Common myeloid progenitor, CD34-positive (primary cell): ENCODE results near the gene TARS2. TPM values are rescaled to one million over a fixed set of nuclear protein-coding genes. Genes with fewer than 3 reads are reported as not detected.

Experiments
- CTCF ChIA-PET: fragments of 350-600 bp; sonication (Branson Sonifier 250); formaldehyde crosslinking; loops from one replicate; lab custom pipeline; 2021; ENCODE audit warnings: antibody characterized with exemption; lab: Charles Lee
- POLR2A ChIA-PET: fragments of 350-600 bp; sonication (Branson Sonifier 250); formaldehyde crosslinking; loops from one replicate; lab custom pipeline; 2021; ENCODE audit warnings: antibody characterized with exemption; lab: Charles Lee
- DNase-seq, 3 donors: peaks; one replicate each; pipeline versions ENCODE4 v3.0.0 to v3.0.0-alpha.2; 2013
- H3K27ac ChIP-seq, 2 experiments: 1 replicate in 1 of 2; 2 replicates in 1 of 2; pipeline ENCODE4 v1.7.0; 2013; ENCODE audit warnings: inconsistent platforms in 2 of 2, low read length in 2 of 2, mild to moderate bottlenecking in 2 of 2, low read depth in 1 of 2, moderate library complexity in 1 of 2; ENCODE audit not compliant: severe bottlenecking in 2 of 2, insufficient read depth in 1 of 2, poor library complexity in 1 of 2
- H3K27me3 ChIP-seq, 5 experiments: replicated peaks in 2 of 5; 1 replicate in 3 of 5; 2 replicates in 2 of 5; pipeline versions ENCODE4 v1.6.1 to v1.7.0; 2013; ENCODE audit warnings: low read length in 4 of 5, mild to moderate bottlenecking in 2 of 5, moderate library complexity in 2 of 5, inconsistent platforms in 1 of 5; ENCODE audit not compliant: insufficient read depth in 5 of 5, control insufficient read depth in 4 of 5
- H3K36me3 ChIP-seq, 4 experiments: 1 replicate in 2 of 4; 2 replicates in 2 of 4; pipeline versions ENCODE4 v1.6.1 to v1.7.0; 2013; ENCODE audit warnings: low read length in 3 of 4, control low read depth in 1 of 4, mild to moderate bottlenecking in 1 of 4; ENCODE audit not compliant: control insufficient read depth in 4 of 4, insufficient read depth in 4 of 4
- H3K4me1 ChIP-seq, 4 experiments: 1 replicate in 3 of 4; 2 replicates in 1 of 4; pipeline versions ENCODE4 v1.6.1 to v1.7.1; 2013; ENCODE audit warnings: low read length in 3 of 4, mild to moderate bottlenecking in 3 of 4, control low read depth in 1 of 4, inconsistent platforms in 1 of 4, moderate library complexity in 1 of 4; ENCODE audit not compliant: control insufficient read depth in 4 of 4, insufficient read depth in 4 of 4; ENCODE audit errors: control extremely low read depth in 1 of 4
- H3K4me3 ChIP-seq, 7 experiments: 1 replicate in 4 of 7; 2 replicates in 3 of 7; pipeline versions ENCODE4 v1.5.1 to v1.7.0; 2013; ENCODE audit warnings: mild to moderate bottlenecking in 7 of 7, low read length in 6 of 7, moderate library complexity in 6 of 7, inconsistent platforms in 2 of 7, low read depth in 2 of 7, control low read depth in 1 of 7; ENCODE audit not compliant: insufficient read depth in 4 of 7, control insufficient read depth in 1 of 7; ENCODE audit errors: extremely low read depth in 1 of 7
- H3K9me3 ChIP-seq, 5 experiments: 1 replicate in 4 of 5; 2 replicates in 1 of 5; pipeline versions ENCODE4 v1.6.1 to v1.7.1; 2013; ENCODE audit warnings: low read length in 4 of 5, mild to moderate bottlenecking in 2 of 5, inconsistent platforms in 1 of 5, low read depth in 1 of 5, moderate library complexity in 1 of 5; ENCODE audit not compliant: control insufficient read depth in 4 of 5, insufficient read depth in 2 of 5; ENCODE audit errors: control extremely low read depth in 1 of 5
- WGBS: methylation state at CpG from one replicate; pipeline ENCODE4 v1.1.5; 2013; ENCODE audit not compliant: insufficient coverage; 5-methylcytosine and 5-hydroxymethylcytosine counted together
- polyA plus RNA-seq: library from polyadenylated mRNA; unstranded; fragments of 120-200 nt; gene quantifications from one replicate; pipeline ENCODE4 v1.2.1, GENCODE V29; 2013

TARS2 gene, protein sequence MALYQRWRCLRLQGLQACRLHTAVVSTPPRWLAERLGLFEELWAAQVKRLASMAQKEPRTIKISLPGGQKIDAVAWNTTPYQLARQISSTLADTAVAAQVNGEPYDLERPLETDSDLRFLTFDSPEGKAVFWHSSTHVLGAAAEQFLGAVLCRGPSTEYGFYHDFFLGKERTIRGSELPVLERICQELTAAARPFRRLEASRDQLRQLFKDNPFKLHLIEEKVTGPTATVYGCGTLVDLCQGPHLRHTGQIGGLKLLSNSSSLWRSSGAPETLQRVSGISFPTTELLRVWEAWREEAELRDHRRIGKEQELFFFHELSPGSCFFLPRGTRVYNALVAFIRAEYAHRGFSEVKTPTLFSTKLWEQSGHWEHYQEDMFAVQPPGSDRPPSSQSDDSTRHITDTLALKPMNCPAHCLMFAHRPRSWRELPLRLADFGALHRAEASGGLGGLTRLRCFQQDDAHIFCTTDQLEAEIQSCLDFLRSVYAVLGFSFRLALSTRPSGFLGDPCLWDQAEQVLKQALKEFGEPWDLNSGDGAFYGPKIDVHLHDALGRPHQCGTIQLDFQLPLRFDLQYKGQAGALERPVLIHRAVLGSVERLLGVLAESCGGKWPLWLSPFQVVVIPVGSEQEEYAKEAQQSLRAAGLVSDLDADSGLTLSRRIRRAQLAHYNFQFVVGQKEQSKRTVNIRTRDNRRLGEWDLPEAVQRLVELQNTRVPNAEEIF
- 18.4 TPM for polyA plus RNA-seq

DNA sequence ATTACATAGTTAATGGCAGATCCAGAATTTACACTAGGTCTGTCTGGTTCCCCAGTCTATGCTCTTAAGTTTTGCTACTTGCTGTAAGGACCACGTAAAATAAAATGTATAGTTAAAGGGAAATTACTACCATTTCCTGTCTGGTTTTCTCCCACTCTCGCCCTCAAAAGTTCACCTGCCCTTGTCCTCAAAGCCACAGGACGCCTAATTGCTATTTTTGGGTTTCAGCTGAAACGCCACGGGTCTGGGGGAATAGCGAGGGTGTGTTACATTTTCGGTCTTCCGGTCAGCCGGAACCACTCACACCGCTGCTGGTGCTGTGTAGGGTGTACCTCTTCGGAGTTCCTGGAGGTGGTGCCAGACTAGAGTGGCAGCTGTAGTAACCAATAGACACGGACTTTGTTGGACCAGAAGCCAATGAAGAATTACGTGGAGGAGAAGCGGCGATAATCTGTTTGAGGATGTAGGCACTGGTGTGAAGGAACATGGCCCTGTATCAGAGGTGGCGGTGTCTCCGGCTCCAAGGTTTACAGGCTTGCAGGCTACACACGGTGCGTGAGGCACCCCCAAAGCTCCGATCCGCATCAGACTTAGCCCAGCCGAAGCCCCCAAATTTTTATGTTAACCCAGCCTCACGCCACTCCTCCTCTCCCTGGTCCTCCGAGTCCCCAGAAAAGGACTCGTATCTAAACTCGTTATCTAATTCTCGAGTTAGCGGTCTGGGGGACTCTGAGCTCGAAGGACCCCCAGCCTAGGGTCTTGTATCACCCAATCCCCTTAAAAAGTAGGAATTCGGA, at the start of gene TARS2:
TSS of gene TARS2 (plus strand) at position 454 of the 797 bp plus-strand sequence. CDS start at position 486, 32 bp downstream.
- Histone ChIP-seq H3K4me3 (peak within 1 kb of the TSS; percentile 74 to 96 (median 91)), H3K9me3 (no peaks in the 10 kb centered on the region), H3K36me3 (peaks cover 4 to 31% (median 15%) of the 10 kb centered on the region in 4 experiments), H3K4me1 (peaks cover 3 to 11% (median 8%) of the 10 kb centered on the region in 4 experiments), H3K27me3 (no peaks in the 10 kb centered on the region), H3K27ac (peak within 1 kb of the TSS; percentile 69 to 90)
- CTCF ChIA-PET: interaction anchor here (1.1 to 1.7 kb wide), 4 partner anchors 17 to 46 kb away, joined by 3 to 6 read pairs (median 4); partner anchors contain the start of gene FALEC
- DNase-seq: peak; percentile 97 to 99 (median 99)
- POLR2A ChIA-PET: interaction anchor here (0.6 to 1.5 kb wide), 5 partner anchors 10 to 74 kb away, joined by 3 to 7 read pairs (median 3); no protein-coding TSS in a partner anchor
- 0% methylated on average over 27 of the region's 30 CpGs for WGBS

DNA sequence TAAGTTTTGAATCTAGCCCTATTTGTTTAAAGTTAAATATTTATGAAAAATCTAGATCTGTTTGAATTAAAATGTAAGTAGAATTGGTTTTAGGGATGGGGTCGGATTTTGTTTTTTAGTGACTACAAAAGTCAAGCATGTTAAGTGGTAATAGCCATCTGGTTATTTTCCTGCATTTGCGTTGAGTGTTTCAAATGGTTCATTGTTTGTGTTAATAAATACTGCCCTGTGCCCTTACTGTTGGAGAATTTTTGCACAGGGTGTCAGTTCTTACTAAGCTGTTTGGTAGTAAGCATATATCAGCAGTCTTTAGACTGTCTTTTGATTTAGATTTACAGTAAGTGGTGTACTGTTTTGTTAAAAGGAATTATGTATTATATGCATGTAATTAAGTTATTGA, 46.1 kb upstream of the TARS2 start:
- Histone ChIP-seq H3K4me3 (no peak overlapping the region), H3K27ac (no peak overlapping the region), H3K9me3 (no peaks in the 10 kb centered on the region), H3K4me1 (no peaks in the 10 kb centered on the region), H3K36me3 (peaks cover 21 to 39% (median 32%) of the 10 kb centered on the region in 4 experiments), H3K27me3 (no peaks in the 10 kb centered on the region)
- POLR2A ChIA-PET: no interaction called here
- 96% methylated on average over 2 of the region's 2 CpGs for WGBS
- no peak for DNase-seq
- CTCF ChIA-PET: interaction anchor here (0.9 to 1.1 kb wide), 2 partner anchors 11 to 45 kb away, joined by 3 to 5 read pairs; no protein-coding TSS in a partner anchor

DNA sequence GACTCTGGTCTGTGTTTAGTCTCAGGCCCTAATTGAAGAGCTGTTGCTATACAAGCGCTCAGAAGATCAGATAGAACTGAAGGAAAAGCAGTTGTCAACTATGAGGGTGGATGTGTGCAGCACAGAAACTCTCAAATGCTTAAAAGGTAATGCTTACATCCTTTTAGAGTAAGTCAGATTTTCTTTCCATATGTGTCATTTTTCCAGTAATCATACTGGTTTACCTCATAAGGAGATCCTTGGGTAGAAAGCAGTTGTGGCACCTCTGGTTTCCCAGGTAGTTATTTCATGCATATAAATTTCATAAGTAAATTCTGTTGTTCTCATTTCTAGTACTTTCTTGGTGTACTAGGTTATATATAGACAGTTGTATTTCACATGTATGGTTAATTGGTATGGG, 43.0 kb upstream of the TARS2 start:
- POLR2A ChIA-PET: no interaction called here
- DNase-seq: no peak

GRCh38 chr1:150456146-150456647, 31.0 kb upstream of the TARS2 start:
- Histone ChIP-seq H3K27me3 (no peaks in the 10 kb centered on the region), H3K4me1 (no peaks in the 10 kb centered on the region), H3K9me3 (no peaks in the 10 kb centered on the region), H3K27ac (no peak overlapping the region), H3K36me3 (peaks cover 22 to 50% (median 37%) of the 10 kb centered on the region in 4 experiments), H3K4me3 (no peak overlapping the region)
- CTCF ChIA-PET: interaction anchor here (0.7 to 1.1 kb wide), 2 partner anchors 30 to 51 kb away, joined by 3 to 4 read pairs; no protein-coding TSS in a partner anchor
- WGBS: 72% methylated on average over 3 of the region's 4 CpGs
- POLR2A ChIA-PET: no interaction called here
- DNase-seq: no peak

More for the DNA sequence above, 43.0 kb upstream of the TARS2 start:
- Histone ChIP-seq H3K9me3 (no peaks in the 10 kb centered on the region), H3K4me1 (no peaks in the 10 kb centered on the region), H3K27me3 (no peaks in the 10 kb centered on the region), H3K36me3 (peaks cover 22 to 65% (median 41%) of the 10 kb centered on the region in 4 experiments), H3K4me3 (no peak overlapping the region), H3K27ac (no peak overlapping the region)
- 100% methylated on average over 1 of the region's 1 CpG for WGBS
- CTCF ChIA-PET: interaction anchor here (1.0 kb wide), 1 partner anchor 89 kb away, joined by 3 read pairs; no protein-coding TSS in a partner anchor

DNA sequence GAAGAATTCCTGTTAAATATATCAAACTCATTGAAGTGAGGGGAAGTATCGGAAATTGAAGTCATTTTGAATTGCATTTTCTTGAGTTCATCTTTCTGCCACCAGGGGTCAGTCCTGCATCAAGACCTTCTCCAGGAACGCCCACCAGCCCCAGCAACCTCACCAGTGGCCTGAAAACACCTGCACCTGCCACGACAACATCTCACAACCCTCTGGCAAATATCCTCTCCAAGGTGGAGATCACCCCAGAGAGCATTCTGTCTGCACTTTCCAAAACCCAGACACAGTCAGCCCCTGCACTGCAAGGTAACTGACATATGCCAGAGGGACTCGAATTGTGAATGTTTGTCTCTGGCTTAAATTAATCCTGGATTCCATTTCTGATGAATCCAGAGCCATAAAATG, 22.8 kb upstream of the TARS2 start:
- ChIA-PET CTCF (interaction anchor here (0.8 to 1.5 kb wide), 5 partner anchors 10 to 65 kb away, joined by 3 to 6 read pairs (median 5); no protein-coding TSS in a partner anchor), POLR2A (no interaction called here)
- 42% methylated on average over 3 of the region's 4 CpGs for WGBS

GRCh38 chr1:150466964-150467363, 20.3 kb upstream of the TARS2 start:
- POLR2A ChIA-PET: no interaction called here
- peaks cover 12 to 49% (median 33%) of the 10 kb centered on the region in 4 experiments for H3K36me3 ChIP-seq

More for the DNA sequence above, 22.8 kb upstream of the TARS2 start:
- Histone ChIP-seq H3K36me3 (peaks cover 8 to 47% (median 18%) of the 10 kb centered on the region in 4 experiments), H3K9me3 (no peaks in the 10 kb centered on the region), H3K27me3 (no peaks in the 10 kb centered on the region), H3K27ac (no peak overlapping the region), H3K4me3 (no peak overlapping the region), H3K4me1 (no peaks in the 10 kb centered on the region)
- DNase-seq: peak; percentile 67 to 77 (median 71)

More at GRCh38 chr1:150466964-150467363, 20.3 kb upstream of the TARS2 start:
- Histone ChIP-seq H3K9me3 (no peaks in the 10 kb centered on the region), H3K4me3 (no peak overlapping the region), H3K4me1 (no peaks in the 10 kb centered on the region), H3K27me3 (no peaks in the 10 kb centered on the region), H3K27ac (no peak overlapping the region)
- CTCF ChIA-PET: interaction anchor here (0.7 kb wide), 1 partner anchor 13 kb away, joined by 3 read pairs; no protein-coding TSS in a partner anchor
- DNase-seq: no peak
